Measurements from ENCODE around the gene KRT3. TPM values are rescaled to one million over a fixed set of nuclear protein-coding genes. Genes with fewer than 3 reads are reported as not detected.

The KRT3 gene
- total RNA-seq, 1 donor from 2014 or later, result not detected

DNA sequence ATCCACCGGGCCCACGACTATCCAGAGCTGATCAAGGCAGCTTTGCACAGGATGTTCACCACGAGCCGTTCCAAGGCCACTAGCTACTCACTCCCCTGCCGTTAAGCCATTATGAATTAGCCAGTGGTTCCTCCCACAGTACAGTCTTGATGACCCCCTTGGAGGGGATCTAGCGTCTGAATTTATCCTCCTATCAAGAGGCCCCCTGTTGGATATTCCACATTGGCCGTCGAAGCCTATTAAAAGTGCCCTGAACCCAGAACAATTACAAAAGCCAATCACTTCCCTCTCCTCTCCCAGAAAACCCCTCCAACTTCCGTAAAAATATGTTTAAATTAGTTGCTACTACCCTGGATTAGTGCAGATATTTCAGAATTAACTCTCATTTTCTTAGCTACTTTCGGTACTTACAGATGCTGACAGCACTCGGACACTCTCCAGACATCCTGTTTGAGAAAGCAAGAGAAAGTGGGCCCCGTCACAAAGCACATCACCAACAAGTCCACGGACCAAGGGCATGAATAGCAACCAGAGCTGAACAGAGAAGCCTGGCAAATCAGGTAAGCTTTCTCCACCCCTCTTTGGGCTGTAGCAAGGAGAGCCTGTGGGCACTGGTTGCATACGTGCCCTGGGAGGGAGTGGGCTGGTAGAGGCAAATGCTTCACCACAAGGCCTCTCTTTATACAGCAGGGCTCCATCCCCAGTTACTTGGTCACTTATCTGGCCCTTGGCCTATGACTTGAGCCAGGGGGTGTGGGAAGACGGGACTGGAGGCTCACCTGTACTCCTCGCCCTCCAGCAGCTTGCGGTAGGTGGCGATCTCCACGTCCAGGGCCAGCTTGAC, 5.3 kb downstream of the KRT3 start:
- Histone ChIP-seq H3K4me1 (ENCODE audit: control insufficient read depth in 3 of 3, insufficient read depth in 3 of 3, low read length in 3 of 3) (no peaks in the 10 kb centered on the region), H3K4me3 (ENCODE audit: low read length in 3 of 3) (no peak overlapping the region), H3K9ac (ENCODE audit: low read depth in 1 of 3, low read length in 3 of 3) (no peak overlapping the region), H3K27me3 (ENCODE audit: control insufficient read depth in 3 of 3, insufficient read depth in 3 of 3, low read length in 3 of 3) (peaks cover 32 to 43% (median 38%) of the 10 kb centered on the region in 3 donors), H3K36me3 (ENCODE audit: control insufficient read depth in 3 of 3, insufficient read depth in 3 of 3, low read length in 3 of 3) (no peaks in the 10 kb centered on the region), H3K27ac (ENCODE audit: low read depth, low read length) (no peak overlapping the region), H3K9me3 (ENCODE audit: control insufficient read depth in 3 of 3, low read length in 3 of 3) (no peaks in the 10 kb centered on the region)

DNA sequence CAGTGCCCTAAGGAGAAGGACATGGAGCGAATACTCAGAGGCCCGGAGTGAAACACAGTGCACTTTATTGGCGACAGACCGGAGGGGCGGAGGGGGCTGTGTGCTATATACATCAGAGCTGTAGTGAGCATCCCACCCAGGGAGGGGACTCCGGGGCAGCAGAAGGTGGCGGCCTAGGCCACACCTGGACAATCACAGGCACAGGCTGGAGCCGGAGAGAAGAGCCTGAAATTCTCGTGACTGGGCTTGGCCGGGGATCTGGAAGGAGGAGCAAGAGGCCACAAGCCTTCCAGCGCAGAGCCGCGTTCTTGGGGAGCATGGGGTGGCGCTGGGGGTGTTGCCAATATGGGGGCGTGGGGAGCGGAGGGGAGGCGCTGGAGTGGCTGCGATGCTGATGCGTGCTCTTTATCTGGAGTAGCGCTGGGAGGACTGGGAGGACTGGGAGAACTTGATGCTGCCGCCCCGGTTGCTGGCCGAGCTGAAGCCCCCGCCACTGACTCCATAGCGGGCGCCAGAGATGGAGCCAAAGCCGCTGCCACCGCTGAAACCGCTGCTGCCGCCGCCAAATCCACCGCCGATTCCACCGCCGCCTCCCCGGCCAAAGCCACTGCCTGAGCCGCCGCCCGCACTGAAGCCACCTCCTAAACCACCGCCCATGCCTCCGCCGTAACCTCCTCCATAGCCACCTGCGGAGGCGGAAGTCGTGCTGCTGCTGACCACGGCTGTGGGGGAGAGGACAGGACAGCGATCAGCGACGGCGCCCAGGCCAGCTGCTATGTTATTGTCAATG, 6.1 kb downstream of the KRT3 start:
- no peaks in the 10 kb centered on the region for H3K9me3 ChIP-seq (ENCODE audit: control insufficient read depth in 3 of 3, low read length in 3 of 3)
- H3K36me3 ChIP-seq (ENCODE audit: control insufficient read depth in 3 of 3, insufficient read depth in 3 of 3, low read length in 3 of 3), result no peaks in the 10 kb centered on the region
- H3K27ac ChIP-seq (ENCODE audit: low read depth, low read length), result no peak overlapping the region
- peaks cover 39 to 43% (median 41%) of the 10 kb centered on the region in 3 donors for H3K27me3 ChIP-seq (ENCODE audit: control insufficient read depth in 3 of 3, insufficient read depth in 3 of 3, low read length in 3 of 3)
- no peaks in the 10 kb centered on the region for H3K4me1 ChIP-seq (ENCODE audit: control insufficient read depth in 3 of 3, insufficient read depth in 3 of 3, low read length in 3 of 3)
- no peak overlapping the region for H3K9ac ChIP-seq (ENCODE audit: low read depth in 1 of 3, low read length in 3 of 3)
- H3K4me3 ChIP-seq (ENCODE audit: low read length in 3 of 3), result no peak overlapping the region

- Histone ChIP-seq H3K9me3 (ENCODE audit: control insufficient read depth in 3 of 3, low read length in 3 of 3) (no peaks in the 10 kb centered on the region), H3K27me3 (ENCODE audit: control insufficient read depth in 3 of 3, insufficient read depth in 3 of 3, low read length in 3 of 3) (peaks cover 31 to 46% (median 42%) of the 10 kb centered on the region in 3 donors), H3K9ac (ENCODE audit: low read depth in 1 of 3, low read length in 3 of 3) (no peak overlapping the region), H3K4me1 (ENCODE audit: control insufficient read depth in 3 of 3, insufficient read depth in 3 of 3, low read length in 3 of 3) (no peaks in the 10 kb centered on the region), H3K27ac (ENCODE audit: low read depth, low read length) (no peak overlapping the region), H3K36me3 (ENCODE audit: control insufficient read depth in 3 of 3, insufficient read depth in 3 of 3, low read length in 3 of 3) (no peaks in the 10 kb centered on the region), H3K4me3 (ENCODE audit: low read length in 3 of 3) (no peak overlapping the region)
These were observed 6.9 kb downstream of the KRT3 start for GRCh38 chr12:52788876-52789636.

DNA sequence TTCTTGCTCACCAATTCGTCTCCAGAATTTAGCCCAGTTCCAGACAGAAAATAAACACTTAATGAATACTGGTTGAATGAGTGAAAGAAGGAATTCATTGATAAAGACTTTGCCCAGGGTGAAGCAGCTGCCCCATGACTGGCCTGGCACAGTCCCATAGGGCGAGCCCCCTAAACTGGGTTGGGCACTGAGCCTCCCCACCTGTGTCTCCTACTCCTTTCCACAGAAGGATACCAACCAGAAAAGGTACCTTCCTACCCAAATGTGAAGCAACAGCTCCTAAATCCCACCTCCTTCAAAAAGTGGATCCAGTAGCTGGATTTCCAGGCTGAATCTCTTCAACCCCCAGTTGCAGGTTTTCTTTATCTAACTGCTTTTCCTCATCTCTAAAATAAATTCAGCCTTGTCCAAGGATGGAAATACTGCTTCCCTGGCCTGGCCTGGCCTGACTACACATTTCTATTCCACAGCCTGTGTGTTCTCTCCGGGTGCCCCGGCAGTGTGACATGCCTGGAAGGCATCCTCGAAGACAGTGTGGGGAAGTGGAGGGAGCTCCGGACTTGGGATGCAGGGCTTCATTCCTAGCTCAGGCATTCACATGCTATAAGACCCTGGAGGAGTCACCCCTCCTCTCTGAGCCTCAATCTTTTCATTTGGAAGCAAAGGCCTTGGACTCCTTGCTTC, 7.6 kb downstream of the KRT3 start:
- no peak overlapping the region for H3K27ac ChIP-seq (ENCODE audit: low read depth, low read length)
- H3K4me1 ChIP-seq (ENCODE audit: control insufficient read depth in 3 of 3, insufficient read depth in 3 of 3, low read length in 3 of 3), result no peaks in the 10 kb centered on the region
- H3K36me3 ChIP-seq (ENCODE audit: control insufficient read depth in 3 of 3, insufficient read depth in 3 of 3, low read length in 3 of 3), result no peaks in the 10 kb centered on the region
- H3K27me3 ChIP-seq (ENCODE audit: control insufficient read depth in 3 of 3, insufficient read depth in 3 of 3, low read length in 3 of 3), result peaks cover 29 to 46% (median 40%) of the 10 kb centered on the region in 3 donors
- H3K4me3 ChIP-seq (ENCODE audit: low read length in 3 of 3), result no peak overlapping the region
- no peaks in the 10 kb centered on the region for H3K9me3 ChIP-seq (ENCODE audit: control insufficient read depth in 3 of 3, low read length in 3 of 3)
- no peak overlapping the region for H3K9ac ChIP-seq (ENCODE audit: low read depth in 1 of 3, low read length in 3 of 3)

DNA sequence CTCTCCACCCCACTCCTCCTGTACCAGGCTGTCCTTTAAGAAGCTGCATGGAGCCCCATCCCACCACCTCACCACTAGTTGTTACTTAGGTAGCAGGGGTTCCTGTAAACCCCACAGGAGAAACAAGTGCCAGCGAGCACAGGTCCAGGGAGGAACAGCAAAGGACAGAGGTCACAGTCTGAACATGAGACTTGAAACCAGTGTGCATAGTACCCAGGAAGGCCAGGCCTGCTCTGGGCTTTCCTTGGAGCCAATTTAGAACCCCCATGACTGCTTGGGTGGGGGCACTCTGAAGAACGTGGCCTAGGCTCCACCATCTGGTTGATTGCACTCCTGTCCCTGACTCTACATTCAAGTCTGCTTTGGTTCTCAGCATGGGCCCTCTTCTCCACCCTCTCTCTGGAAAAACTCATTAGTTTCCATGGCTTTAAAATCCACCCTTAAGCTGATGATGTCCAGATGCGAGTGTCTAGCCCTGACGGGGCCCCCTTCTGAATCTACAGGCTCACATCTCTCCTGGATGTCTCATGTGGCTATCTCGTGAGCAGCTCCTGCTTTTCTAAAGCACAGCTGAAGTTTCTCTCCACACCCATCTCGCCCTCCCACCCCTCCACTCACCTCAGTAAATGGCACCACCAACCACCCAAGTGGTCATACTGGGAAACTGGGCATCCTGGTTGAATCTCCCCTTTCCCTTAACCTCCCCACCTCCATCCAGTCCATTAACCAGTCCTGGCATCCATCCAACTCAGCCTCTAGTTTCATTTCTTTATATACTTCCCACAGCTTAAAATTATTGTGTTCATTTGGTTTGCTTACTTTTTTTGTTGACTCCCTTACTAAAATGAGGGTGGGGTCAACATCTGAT, 8.4 kb downstream of the KRT3 start:
- H3K4me1 ChIP-seq (ENCODE audit: control insufficient read depth in 3 of 3, insufficient read depth in 3 of 3, low read length in 3 of 3), result no peaks in the 10 kb centered on the region
- no peaks in the 10 kb centered on the region for H3K36me3 ChIP-seq (ENCODE audit: control insufficient read depth in 3 of 3, insufficient read depth in 3 of 3, low read length in 3 of 3)
- H3K4me3 ChIP-seq (ENCODE audit: low read length in 3 of 3), result no peak overlapping the region
- H3K9me3 ChIP-seq (ENCODE audit: control insufficient read depth in 3 of 3, low read length in 3 of 3), result no peaks in the 10 kb centered on the region
- no peak overlapping the region for H3K9ac ChIP-seq (ENCODE audit: low read depth in 1 of 3, low read length in 3 of 3)
- H3K27ac ChIP-seq (ENCODE audit: low read depth, low read length), result no peak overlapping the region
- peaks cover 29 to 46% (median 43%) of the 10 kb centered on the region in 3 donors for H3K27me3 ChIP-seq (ENCODE audit: control insufficient read depth in 3 of 3, insufficient read depth in 3 of 3, low read length in 3 of 3)

- H3K36me3 ChIP-seq (ENCODE audit: control insufficient read depth in 3 of 3, insufficient read depth in 3 of 3, low read length in 3 of 3), result no peaks in the 10 kb centered on the region
- no peak overlapping the region for H3K9ac ChIP-seq (ENCODE audit: low read depth in 1 of 3, low read length in 3 of 3)
- H3K9me3 ChIP-seq (ENCODE audit: control insufficient read depth in 3 of 3, low read length in 3 of 3), result no peaks in the 10 kb centered on the region
- no peak overlapping the region for H3K27ac ChIP-seq (ENCODE audit: low read depth, low read length)
- no peak overlapping the region for H3K4me3 ChIP-seq (ENCODE audit: low read length in 3 of 3)
- no peaks in the 10 kb centered on the region for H3K4me1 ChIP-seq (ENCODE audit: control insufficient read depth in 3 of 3, insufficient read depth in 3 of 3, low read length in 3 of 3)
- peaks cover 17 to 29% (median 23%) of the 10 kb centered on the region in 3 donors for H3K27me3 ChIP-seq (ENCODE audit: control insufficient read depth in 3 of 3, insufficient read depth in 3 of 3, low read length in 3 of 3)
These were observed 11.0 kb downstream of the KRT3 start for GRCh38 chr12:52784909-52785308.

DNA sequence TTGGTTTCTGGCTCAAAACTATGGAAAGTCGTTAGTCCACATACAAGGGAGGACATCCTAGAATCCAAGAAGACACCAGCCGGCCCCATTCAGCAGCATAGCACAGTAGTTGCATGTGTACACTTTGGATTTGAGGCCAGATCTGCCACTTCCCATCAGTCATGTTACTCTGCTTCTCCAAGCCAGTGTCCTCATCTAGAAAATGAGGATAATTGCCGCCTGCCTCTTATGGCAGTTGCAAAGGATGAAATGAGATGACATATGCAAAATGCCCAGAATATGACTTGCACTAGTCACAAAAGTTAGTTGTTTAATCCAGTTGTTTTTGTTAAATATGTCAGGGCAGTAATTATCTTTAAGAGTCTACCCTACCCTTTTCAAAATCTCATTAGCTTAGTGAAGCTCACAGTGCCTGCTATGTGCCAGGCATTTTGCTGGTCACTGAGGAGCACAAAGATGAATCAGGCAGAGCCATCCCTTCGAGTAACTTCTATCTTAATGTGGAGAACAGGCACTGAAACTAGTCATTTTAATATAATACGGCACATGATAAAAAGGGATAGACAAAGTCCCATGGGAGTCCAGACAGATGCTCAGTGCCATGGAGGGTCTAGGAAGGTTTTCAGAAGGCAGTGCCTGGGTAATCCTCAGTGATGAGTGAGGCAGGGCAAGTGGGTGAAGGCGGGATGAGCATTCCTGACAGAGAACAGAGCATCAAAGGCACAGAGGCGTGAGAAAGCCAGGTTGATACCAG, 12.2 kb downstream of the KRT3 start:
- Histone ChIP-seq H3K36me3 (ENCODE audit: control insufficient read depth in 3 of 3, insufficient read depth in 3 of 3, low read length in 3 of 3) (no peaks in the 10 kb centered on the region), H3K4me3 (ENCODE audit: low read length in 3 of 3) (no peak overlapping the region), H3K9me3 (ENCODE audit: control insufficient read depth in 3 of 3, low read length in 3 of 3) (no peaks in the 10 kb centered on the region), H3K4me1 (ENCODE audit: control insufficient read depth in 3 of 3, insufficient read depth in 3 of 3, low read length in 3 of 3) (no peaks in the 10 kb centered on the region), H3K27me3 (ENCODE audit: control insufficient read depth in 3 of 3, insufficient read depth in 3 of 3, low read length in 3 of 3) (peaks cover 10 to 18% (median 13%) of the 10 kb centered on the region in 3 donors), H3K27ac (ENCODE audit: low read depth, low read length) (no peak overlapping the region), H3K9ac (ENCODE audit: low read depth in 1 of 3, low read length in 3 of 3) (no peak overlapping the region)

DNA sequence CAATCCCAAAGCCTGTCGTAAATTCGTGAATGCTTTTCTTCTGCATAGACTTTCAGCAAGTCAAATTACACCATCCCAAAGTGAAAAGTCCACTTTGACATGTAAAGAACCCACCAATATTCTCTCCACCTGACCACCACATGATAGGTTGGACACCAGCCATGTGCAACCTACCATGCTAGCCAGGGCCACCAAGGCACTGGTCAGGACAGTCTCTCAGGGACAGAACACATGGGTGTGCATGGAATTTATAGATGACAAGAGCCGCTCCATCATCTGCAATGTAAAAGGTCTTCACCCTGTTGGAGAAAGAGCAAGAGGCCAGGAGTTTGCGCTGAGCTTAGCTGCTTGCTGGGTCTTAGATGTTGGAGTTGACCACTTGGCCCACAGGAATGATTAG, 13.4 kb downstream of the KRT3 start:
- H3K4me1 ChIP-seq (ENCODE audit: control insufficient read depth in 3 of 3, insufficient read depth in 3 of 3, low read length in 3 of 3), result no peaks in the 10 kb centered on the region
- peaks cover 15 to 27% (median 16%) of the 10 kb centered on the region in 3 donors for H3K27me3 ChIP-seq (ENCODE audit: control insufficient read depth in 3 of 3, insufficient read depth in 3 of 3, low read length in 3 of 3)
- no peak overlapping the region for H3K9ac ChIP-seq (ENCODE audit: low read depth in 1 of 3, low read length in 3 of 3)
- H3K9me3 ChIP-seq (ENCODE audit: control insufficient read depth in 3 of 3, low read length in 3 of 3), result no peaks in the 10 kb centered on the region
- H3K4me3 ChIP-seq (ENCODE audit: low read length in 3 of 3), result no peak overlapping the region
- H3K36me3 ChIP-seq (ENCODE audit: control insufficient read depth in 3 of 3, insufficient read depth in 3 of 3, low read length in 3 of 3), result no peaks in the 10 kb centered on the region
- no peak overlapping the region for H3K27ac ChIP-seq (ENCODE audit: low read depth, low read length)

Data from skeletal muscle tissue (tissue), 4 donors.